WERI-Rb-1 (cell line): ENCODE measurements around the gene CELF2.

ENCODE experiments used
- DNase-seq: peaks from one replicate; pipeline ENCODE4 v3.0.0-alpha.2; 2020
- H3K27ac ChIP-seq: fragments of 250-450 bp; sonication (Bioruptor Pico); 2 replicates; pipeline ENCODE4 v1.5.1; 2020; ENCODE audit warnings: mild to moderate bottlenecking, moderate library complexity
- H3K27me3 ChIP-seq: fragments of 250-450 bp; sonication (Bioruptor Pico); 2 replicates; pipeline ENCODE4 v1.5.1; 2021; ENCODE audit warnings: mild to moderate bottlenecking, low read depth, moderate library complexity; ENCODE audit not compliant: insufficient read depth, severe bottlenecking
- H3K36me3 ChIP-seq: fragments of 250-450 bp; sonication (Bioruptor Pico); 2 replicates; pipeline ENCODE4 v1.5.1; 2020; ENCODE audit warnings: mild to moderate bottlenecking, moderate library complexity
- H3K4me3 ChIP-seq: 2 replicates; pipeline ENCODE4 v1.5.1; 2011; ENCODE audit warnings: low read depth, mild to moderate bottlenecking, control low read depth, low read length
- H3K9me3 ChIP-seq: fragments of 250-450 bp; sonication (Bioruptor Pico); 2 replicates; pipeline ENCODE4 v1.5.1; 2021; ENCODE audit warnings: mild to moderate bottlenecking, moderate library complexity; ENCODE audit not compliant: severe bottlenecking
- CTCF ChIP-seq: IDR thresholded peaks from 2 replicates; pipeline ENCODE4 v1.5.1; 2011; ENCODE audit warnings: low read depth, mild to moderate bottlenecking, control low read depth, inconsistent platforms, low read length

The CELF2 gene

GRCh38 chr10:11068861-11069633 is 51.4 kb downstream of the CELF2 start:
- H3K4me3 ChIP-seq: no peak overlapping the region
- H3K36me3 ChIP-seq: no peaks in the 10 kb centered on the region
- H3K27ac ChIP-seq: no peak overlapping the region
- no peak for TF ChIP-seq CTCF
- no peaks in the 10 kb centered on the region for H3K27me3 ChIP-seq
- no peak for DNase-seq
- H3K9me3 ChIP-seq: no peaks in the 10 kb centered on the region

GRCh38 chr10:11073410-11073809 is 55.7 kb downstream of the CELF2 start:
- no peaks in the 10 kb centered on the region for H3K36me3 ChIP-seq
- TF ChIP-seq CTCF: no peak
- H3K27me3 ChIP-seq: no peaks in the 10 kb centered on the region
- H3K9me3 ChIP-seq: no peaks in the 10 kb centered on the region
- no peak overlapping the region for H3K4me3 ChIP-seq
- no peak for DNase-seq
- H3K27ac ChIP-seq: no peak overlapping the region

- no peak for TF ChIP-seq CTCF
- DNase-seq: no peak
- no peaks in the 10 kb centered on the region for H3K27me3 ChIP-seq
- H3K36me3 ChIP-seq: no peaks in the 10 kb centered on the region
- H3K27ac ChIP-seq: no peak overlapping the region
- no peak overlapping the region for H3K4me3 ChIP-seq
- H3K9me3 ChIP-seq: no peaks in the 10 kb centered on the region
Observed at GRCh38 chr10:11074536-11075267, 57.0 kb downstream of the CELF2 start.

GRCh38 chr10:11076221-11076620 is 58.5 kb downstream of the CELF2 start:
- H3K27me3 ChIP-seq: no peaks in the 10 kb centered on the region
- no peak for TF ChIP-seq CTCF
- H3K9me3 ChIP-seq: no peaks in the 10 kb centered on the region
- H3K27ac ChIP-seq: no peak overlapping the region
- no peak overlapping the region for H3K4me3 ChIP-seq
- H3K36me3 ChIP-seq: no peaks in the 10 kb centered on the region
- DNase-seq: no peak

GRCh38 chr10:11080564-11080984 is 62.9 kb downstream of the CELF2 start:
- no peak for DNase-seq
- H3K27ac ChIP-seq: no peak overlapping the region

More at GRCh38 chr10:11080564-11080984, 62.9 kb downstream of the CELF2 start:
- Histone ChIP-seq H3K36me3 (no peaks in the 10 kb centered on the region), H3K27me3 (no peaks in the 10 kb centered on the region), H3K9me3 (no peaks in the 10 kb centered on the region), H3K4me3 (no peak overlapping the region)
- no peak for TF ChIP-seq CTCF
